Bronchial epithelial cell (primary cell): ENCODE measurements around the gene MYH15. TPM values are rescaled to one million over a fixed set of nuclear protein-coding genes. Genes with fewer than 3 reads are reported as not detected.

Experiments used
- DNase-seq: peaks from one replicate; pipeline ENCODE4 v3.0.0-alpha.2; 2010; ENCODE audit warnings: low read depth
- FAIRE-seq: peaks from 2 replicates; lab custom pipeline; 2011; peaks lifted over from hg19 to GRCh38; lab: Jason Lieb, UNC
- H3K27me3 ChIP-seq: 2 replicates; pipeline ENCODE4 v1.5.1; 2011; ENCODE audit warnings: low read length; ENCODE audit not compliant: control insufficient read depth, insufficient read depth
- H3K36me3 ChIP-seq: 2 replicates; pipeline ENCODE4 v1.5.1; 2011; ENCODE audit warnings: low read length; ENCODE audit not compliant: control insufficient read depth, insufficient read depth
- H3K4me3 ChIP-seq: 2 replicates; pipeline ENCODE4 v1.5.1; 2011; ENCODE audit warnings: mild to moderate bottlenecking, low read depth, low read length, control low read depth
- CTCF ChIP-seq: IDR thresholded peaks from 2 replicates; pipeline ENCODE4 v1.5.1; 2011; ENCODE audit warnings: mild to moderate bottlenecking, moderate library complexity, low read length, control low read depth, inconsistent platforms; ENCODE audit not compliant: insufficient read depth, severe bottlenecking
- total RNA-seq: library from RNA; depleted of rRNA; stranded (reverse); fragments of >200 nt; gene quantifications from 2 replicates; pipeline ENCODE4 v1.2.1, GENCODE V29; 2014

Gene MYH15
- total RNA-seq, 1 donor from 2014 or later, result under 0.01 TPM

- no peak overlapping the region for H3K4me3 ChIP-seq
- H3K36me3 ChIP-seq, result no peaks in the 10 kb centered on the region
- no peak for TF ChIP-seq CTCF
- no peaks in the 10 kb centered on the region for H3K27me3 ChIP-seq
- FAIRE-seq (no peak), DNase-seq (peak; percentile 47)
Observed at GRCh38 chr3:108342837-108343486, 167.4 kb downstream of the MYH15 start.

GRCh38 chr3:108341911-108342310 is 168.5 kb downstream of the MYH15 start:
- no peaks in the 10 kb centered on the region for H3K36me3 ChIP-seq
- no peak for DNase-seq
- H3K4me3 ChIP-seq, result no peak overlapping the region
- no peak for FAIRE-seq
- H3K27me3 ChIP-seq, result no peaks in the 10 kb centered on the region
- TF ChIP-seq CTCF, result no peak

GRCh38 chr3:108338901-108339545 is 171.4 kb downstream of the MYH15 start:
- H3K4me3 ChIP-seq, result no peak overlapping the region
- no peaks in the 10 kb centered on the region for H3K27me3 ChIP-seq
- FAIRE-seq (no peak), DNase-seq (no peak)
- TF ChIP-seq CTCF, result no peak
- H3K36me3 ChIP-seq, result no peaks in the 10 kb centered on the region

- Histone ChIP-seq H3K27me3 (no peaks in the 10 kb centered on the region), H3K36me3 (no peaks in the 10 kb centered on the region), H3K4me3 (no peak overlapping the region)
- DNase-seq, result peak; percentile 45
- no peak for TF ChIP-seq CTCF
- FAIRE-seq, result no peak
Observed at GRCh38 chr3:108334701-108335100, 175.7 kb downstream of the MYH15 start.

- H3K4me3 ChIP-seq, result no peak overlapping the region
- no peak for TF ChIP-seq CTCF
- FAIRE-seq (no peak), DNase-seq (no peak)
- no peaks in the 10 kb centered on the region for H3K36me3 ChIP-seq
- no peaks in the 10 kb centered on the region for H3K27me3 ChIP-seq
Observed at GRCh38 chr3:108333961-108334360, 176.4 kb downstream of the MYH15 start.
